ENCODE measurements around the gene USP10.

USP10 gene

DNA sequence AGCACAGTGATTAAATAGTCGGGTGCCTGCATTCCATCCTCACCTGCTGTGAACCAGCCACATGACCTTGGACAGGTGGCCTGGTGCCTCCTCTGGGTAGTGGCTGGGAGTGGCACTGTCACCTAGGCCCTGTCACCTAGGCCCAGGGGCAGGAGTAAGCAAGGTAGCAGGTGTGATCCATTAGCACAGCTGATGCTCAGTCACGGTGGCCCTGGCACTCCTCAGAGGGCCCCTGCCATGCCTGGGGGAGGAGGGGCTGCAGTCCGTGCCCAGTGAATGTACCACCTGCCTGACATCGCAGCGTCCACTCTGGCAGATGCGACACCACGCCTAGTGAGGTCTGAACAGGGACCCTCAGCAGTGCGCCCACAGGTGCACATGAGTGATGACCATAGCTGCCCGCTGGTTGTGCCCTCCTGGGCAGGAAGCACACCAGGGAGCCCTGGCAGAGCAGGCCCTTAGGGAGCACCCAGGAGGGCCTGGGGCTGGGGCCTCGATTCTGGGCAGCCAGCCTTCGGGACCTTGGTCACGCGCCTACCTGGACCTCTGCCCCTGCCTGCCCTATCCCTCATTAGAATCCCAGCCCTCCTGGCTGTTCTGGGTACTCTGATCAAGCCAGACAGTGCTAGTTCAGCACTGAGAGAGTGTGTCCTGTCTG is 86.9 kb downstream of the USP10 start:
- H3K4me3 ChIP-seq (ENCODE audit: low read length) = no peak overlapping the region
- TF ChIP-seq ZNF274 (IDR thresholded peaks at IDR 0.05; ENCODE audit: low read depth, low read length) = no peak

DNA sequence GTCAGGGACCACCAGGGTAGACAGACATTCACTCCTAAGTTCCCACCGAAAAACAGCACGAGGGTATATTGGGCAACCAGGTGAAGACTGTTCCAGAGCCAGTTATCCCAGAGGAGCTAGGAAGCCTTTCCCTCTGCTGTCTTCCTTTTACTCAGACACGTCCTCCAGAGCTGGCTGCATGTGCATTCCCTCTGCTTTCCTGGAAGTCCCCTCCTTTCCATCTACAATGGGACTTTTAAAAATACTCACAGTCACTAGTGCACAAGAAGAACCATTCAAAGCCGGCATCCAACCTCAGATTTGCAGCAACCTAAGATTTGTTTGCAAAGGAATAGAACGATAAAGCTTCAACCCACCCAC is 87.4 kb downstream of the USP10 start:
- no peak overlapping the region for H3K4me3 ChIP-seq (ENCODE audit: low read length)
- no peak for TF ChIP-seq ZNF274 (IDR thresholded peaks at IDR 0.05; ENCODE audit: low read depth, low read length)

DNA sequence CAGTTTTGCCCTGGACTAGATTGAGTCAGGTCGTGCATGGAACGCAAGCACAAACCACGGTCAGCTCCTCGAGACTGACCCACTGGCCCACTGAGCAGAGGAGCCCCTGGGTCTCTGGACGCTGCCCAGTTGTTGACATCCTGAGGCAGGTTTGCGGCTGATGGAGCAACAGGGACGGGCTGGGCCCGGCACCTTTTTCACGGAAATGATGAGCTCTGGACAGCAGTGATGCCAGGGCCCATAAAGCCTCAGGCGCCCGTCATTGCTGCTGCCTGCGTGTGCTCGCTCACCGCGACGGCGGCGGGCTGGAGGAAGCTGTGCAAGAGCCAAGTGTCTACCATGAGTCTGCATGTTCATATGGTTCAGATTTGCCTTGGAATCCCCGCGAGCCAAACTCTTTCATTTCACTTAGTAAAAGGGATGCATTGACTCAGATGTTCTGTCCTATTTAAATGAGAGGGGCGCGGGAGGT is 89.2 kb downstream of the USP10 start:
- no peak overlapping the region for H3K4me3 ChIP-seq (ENCODE audit: low read length)
- no peak for TF ChIP-seq ZNF274 (IDR thresholded peaks at IDR 0.05; ENCODE audit: low read depth, low read length)

DNA sequence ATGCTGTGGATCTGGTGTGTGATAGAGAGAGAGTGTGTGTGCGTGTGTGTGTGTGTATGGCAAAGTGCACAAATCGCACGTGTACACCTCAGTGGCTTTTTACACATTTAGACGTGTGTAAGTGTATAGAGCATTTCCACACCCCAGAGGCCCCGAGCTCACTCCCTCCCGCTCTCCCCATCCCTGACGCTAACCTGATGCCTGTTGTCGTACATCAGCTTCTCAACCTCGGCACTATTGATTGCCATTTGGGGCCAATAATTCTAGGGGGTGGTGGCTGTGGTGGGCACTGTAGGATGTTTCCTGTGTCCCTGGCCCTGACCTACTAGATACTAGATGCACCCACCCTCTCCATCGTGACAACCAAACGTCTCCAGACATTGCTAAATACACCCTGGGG is 89.6 kb downstream of the USP10 start:
- TF ChIP-seq ZNF274 (IDR thresholded peaks at IDR 0.05; ENCODE audit: low read depth, low read length) = no peak
- H3K4me3 ChIP-seq (ENCODE audit: low read length) = no peak overlapping the region

DNA sequence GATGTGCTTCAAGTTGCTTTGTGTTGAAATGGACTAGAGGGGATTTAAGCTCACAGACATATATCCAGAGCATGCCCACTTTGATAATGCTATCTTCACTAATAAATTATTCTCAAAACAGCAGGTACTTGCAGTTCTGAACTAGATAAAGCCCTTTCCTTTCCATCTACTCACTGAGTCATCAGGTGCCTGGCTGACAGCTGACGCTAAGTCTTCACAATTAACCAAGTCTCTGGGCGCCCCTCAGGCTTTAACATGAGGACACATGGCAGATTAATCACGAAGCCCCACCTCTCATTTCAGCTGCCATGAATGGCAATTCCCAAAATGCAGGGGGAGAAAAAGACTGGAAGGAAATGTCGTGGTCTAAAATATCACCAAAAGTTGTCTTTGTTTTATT is 90.5 kb downstream of the USP10 start:
- TF ChIP-seq ZNF274 (IDR thresholded peaks at IDR 0.05; ENCODE audit: low read depth, low read length) = no peak
- H3K4me3 ChIP-seq (ENCODE audit: low read length) = no peak overlapping the region

DNA sequence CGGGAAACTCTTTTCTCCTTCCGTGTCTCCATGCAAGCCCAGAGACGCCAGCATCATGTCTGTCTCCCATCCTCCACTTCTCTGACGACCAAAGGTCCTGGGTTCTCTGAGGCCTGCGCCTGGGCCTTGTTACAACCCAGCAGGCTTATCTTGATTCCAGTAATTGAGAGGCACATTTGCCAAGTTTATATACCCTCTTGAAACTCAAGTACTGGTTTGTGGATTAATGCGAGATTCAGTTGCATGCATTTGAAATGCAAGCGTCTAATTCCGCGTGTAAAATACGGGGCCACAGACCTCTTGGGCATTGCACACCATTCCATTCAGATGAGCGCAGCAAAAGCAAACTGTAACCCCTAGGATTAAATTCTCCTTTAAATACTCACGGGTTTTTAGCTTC is 91.3 kb downstream of the USP10 start:
- H3K4me3 ChIP-seq (ENCODE audit: low read length) = no peak overlapping the region
- no peak for TF ChIP-seq ZNF274 (IDR thresholded peaks at IDR 0.05; ENCODE audit: low read depth, low read length)

DNA sequence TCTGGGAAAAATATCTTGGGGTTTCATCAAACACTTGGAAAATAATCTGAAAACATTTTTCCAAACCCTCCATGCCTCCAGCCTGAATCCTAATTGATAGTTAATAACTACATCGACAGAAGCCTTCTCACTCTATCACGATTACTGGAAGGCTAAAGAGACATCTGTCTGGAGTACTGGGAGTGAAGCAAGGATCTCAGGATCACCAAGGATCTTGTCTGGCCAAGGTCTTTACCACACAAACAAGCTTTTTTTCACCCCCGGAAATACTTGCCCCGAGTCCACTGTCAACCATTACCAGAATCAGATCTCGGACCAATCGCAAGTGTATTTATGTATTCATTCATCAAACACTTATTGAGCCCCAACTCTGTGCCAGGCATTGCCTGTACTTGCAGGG is 91.7 kb downstream of the USP10 start:
- no peak overlapping the region for H3K4me3 ChIP-seq (ENCODE audit: low read length)
- no peak for TF ChIP-seq ZNF274 (IDR thresholded peaks at IDR 0.05; ENCODE audit: low read depth, low read length)

DNA sequence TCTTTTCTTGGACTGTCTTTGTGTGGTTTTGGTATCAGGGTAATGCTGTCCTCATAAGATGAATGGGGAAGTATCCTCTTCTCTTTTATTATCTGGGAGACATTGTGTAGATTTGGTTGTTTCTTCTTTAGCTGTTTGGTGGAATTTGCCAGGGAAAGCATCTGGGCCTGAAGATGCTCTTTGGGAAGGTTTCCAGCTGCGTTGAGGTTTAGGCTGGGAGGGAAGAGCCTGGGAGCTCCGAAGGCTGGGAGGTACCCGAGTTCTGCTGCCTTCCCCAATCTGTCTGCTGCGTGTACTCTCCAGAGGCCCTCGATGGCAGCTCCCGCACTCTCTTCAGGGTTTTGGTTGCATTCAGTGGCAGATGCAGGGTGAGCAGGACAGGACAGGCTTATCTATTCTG is 94.4 kb downstream of the USP10 start:
- no peak for TF ChIP-seq ZNF274 (IDR thresholded peaks at IDR 0.05; ENCODE audit: low read depth, low read length)
- H3K4me3 ChIP-seq (ENCODE audit: low read length) = no peak overlapping the region

DNA sequence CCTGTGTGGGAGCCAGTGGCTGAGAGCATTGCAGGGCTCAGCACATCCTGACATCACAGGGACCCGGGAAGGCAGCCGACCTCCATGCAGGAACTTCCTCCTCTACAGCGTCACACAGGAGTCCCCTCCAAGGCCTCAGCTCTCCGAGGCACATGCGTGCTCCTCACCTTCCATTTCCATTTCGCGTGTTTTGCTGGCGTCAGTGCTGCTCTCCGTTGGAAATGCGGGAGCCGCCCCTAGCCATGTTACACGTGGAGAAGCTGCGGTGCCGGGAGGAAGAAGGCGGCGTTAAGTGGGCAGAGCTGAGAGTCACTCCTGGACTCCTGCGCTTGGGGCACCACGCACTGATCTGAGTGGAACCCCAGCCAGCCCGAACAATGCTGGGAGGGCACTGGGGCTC is 94.8 kb downstream of the USP10 start:
- H3K4me3 ChIP-seq (ENCODE audit: low read length) = no peak overlapping the region

DNA sequence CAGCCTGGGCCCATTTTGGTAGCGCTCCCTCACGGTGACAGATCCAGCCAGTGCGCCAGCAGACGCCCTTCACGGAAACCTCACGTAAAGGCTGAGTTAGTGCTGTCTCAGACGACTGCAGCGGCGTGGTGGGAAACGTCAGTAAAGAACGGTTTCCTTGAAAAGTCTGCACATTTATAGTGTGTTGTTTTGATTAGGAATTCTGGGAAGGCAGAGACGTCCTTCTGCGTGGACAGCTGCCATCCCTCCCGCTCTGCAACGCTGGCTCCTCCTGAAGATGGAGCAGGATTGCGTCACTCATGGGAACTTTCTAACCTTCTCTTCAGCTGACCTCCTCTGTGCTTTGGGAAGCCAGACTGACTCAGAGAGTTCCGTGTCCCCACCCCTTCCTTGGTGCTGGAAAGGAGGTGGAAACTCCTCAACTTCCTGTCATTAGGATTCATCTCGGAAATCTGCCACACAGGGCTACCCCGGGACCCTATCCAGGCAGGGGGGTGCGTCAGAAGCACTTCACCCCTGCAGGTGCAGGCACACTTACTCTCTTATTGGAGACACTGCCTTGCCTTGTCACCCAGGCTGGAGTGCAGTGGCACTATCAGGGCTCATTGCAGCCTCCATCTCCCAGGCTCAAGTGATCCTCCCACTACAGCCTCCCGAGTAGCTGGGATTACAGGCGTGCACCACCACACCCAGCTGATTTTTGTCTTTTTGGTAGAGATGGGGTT is 95.7 kb downstream of the USP10 start:
- H3K4me3 ChIP-seq (ENCODE audit: low read length) = no peak overlapping the region
- no peak for TF ChIP-seq ZNF274 (IDR thresholded peaks at IDR 0.05; ENCODE audit: low read depth, low read length)

More for the DNA sequence above, 94.8 kb downstream of the USP10 start:
- no peak for TF ChIP-seq ZNF274 (IDR thresholded peaks at IDR 0.05; ENCODE audit: low read depth, low read length)

DNA sequence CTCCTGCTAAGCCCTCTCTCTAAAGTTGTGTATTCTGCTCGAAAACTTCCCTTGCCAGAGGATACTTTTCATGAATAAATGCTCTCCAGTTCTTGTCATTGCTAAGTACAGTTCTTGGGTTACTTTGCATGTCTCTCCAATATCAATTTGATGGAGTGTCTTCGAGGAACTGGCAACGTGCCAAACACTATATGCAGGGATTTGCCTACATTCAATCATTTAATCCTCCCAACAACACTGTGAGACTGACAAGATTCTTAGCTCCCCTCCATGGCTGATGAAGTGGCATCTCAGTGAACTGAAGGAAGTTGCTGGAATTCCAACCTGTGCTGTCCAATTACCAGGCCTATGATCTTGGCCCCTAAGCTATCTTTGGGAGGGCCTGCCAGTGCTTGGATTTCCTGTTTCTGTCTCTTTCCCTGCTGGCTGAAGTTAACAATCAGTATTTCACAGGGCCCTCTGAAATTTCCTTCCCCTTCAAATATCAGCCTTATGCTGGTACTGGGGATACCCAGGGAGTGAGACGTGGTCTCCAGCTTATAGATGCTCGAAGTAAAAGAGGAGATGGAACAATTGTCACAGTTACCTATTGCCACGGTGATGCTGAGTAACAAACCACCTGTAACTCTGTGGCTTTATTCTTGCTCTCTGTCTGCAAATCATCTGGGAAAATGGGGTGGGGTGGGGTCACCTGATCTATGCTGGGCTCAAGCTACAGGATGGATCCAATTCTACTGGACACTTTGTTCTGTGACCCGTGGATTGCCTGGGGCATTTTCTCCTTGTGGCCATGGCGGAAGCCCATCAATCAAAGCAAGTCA is 100.6 kb downstream of the USP10 start:
- no peak for TF ChIP-seq ZNF274 (IDR thresholded peaks at IDR 0.05; ENCODE audit: low read depth, low read length)
- H3K4me3 ChIP-seq (ENCODE audit: low read length) = no peak overlapping the region

DNA sequence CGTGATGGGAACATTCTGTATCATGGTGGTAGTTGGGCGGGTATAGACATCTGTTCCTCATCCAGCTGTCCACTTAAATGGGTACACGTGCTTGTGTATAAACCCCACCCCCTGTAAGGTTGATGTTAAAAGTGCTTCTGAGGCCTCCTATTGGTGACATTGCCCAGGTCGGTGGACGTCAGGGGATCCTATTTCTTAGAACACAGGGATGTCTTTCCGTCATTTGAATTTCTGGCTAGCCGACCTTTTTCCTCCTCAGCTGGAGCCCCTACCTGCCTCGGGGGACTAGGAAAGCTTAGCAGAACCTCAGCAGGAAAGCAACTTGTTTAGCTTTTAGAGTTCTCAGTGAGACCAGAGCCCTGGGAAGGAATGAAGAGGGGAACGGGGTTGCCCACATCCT is 103.3 kb downstream of the USP10 start:
- H3K4me3 ChIP-seq (ENCODE audit: low read length) = no peak overlapping the region
- no peak for TF ChIP-seq ZNF274 (IDR thresholded peaks at IDR 0.05; ENCODE audit: low read depth, low read length)

DNA sequence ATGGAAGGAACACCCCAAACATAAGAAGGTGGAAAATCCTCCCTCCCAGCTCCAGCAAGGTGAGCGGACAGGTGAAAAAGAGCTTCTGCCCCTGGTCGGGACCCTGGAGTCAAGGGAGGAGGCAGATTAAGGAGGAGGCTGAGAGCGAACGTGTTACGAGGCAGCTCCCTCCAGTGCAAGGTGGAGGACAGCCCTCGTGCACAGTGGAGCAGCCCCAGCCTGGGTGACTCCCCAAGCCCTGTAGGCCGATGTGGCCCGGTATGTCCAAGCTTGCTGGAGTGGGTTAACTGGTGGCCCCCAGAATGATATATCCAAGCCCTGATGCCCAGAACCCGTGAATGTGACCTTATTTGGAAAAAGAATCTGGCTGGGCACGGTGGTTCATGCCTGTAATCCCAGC is 104.5 kb downstream of the USP10 start:
- no peak for TF ChIP-seq ZNF274 (IDR thresholded peaks at IDR 0.05; ENCODE audit: low read depth, low read length)
- H3K4me3 ChIP-seq (ENCODE audit: low read length) = no peak overlapping the region

DNA sequence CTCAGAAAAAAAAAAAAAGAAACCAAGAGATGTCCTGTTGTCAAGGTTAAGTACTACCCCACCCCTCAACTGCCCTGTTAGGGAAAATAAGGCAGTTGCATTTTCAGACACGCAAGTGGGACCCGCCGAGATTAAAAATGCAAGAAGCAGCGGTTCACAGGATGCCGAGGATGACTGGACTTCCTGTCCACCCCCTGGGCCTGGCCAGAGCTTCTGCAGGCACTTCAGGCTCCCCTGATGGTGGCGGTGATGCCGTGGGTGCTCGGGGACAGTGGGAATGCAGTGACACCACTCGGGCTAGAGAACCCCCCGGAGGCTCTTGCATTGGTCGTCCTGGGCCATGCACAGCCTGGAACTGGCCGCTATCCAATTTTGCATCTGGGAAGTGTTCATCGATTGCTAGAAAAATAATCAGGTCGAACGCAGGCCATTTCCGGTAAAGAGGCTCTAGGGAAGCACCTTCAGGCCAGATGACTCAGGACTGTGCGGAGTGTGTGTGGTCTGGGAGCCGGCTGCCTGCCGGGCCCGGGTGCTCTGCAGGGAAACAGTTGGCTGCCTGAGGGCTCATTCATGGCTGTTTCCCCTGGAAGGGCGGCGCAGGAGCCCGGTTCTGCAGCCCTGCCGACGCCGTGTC is 106.6 kb downstream of the USP10 start:
- no peak for TF ChIP-seq ZNF274 (IDR thresholded peaks at IDR 0.05; ENCODE audit: low read depth, low read length)
- no peak overlapping the region for H3K4me3 ChIP-seq (ENCODE audit: low read length)

Measured in GM08714 (cell line).